Transverse colon (tissue), 4 donors: ENCODE results near the gene ZNF319. TPM values are rescaled to one million over a fixed set of nuclear protein-coding genes. Genes with fewer than 3 reads are reported as not detected.

Source experiments
- DNase-seq: peaks from one replicate; pipeline ENCODE4 v3.0.0-alpha.2; 2019
- H3K27ac ChIP-seq, 4 donors: fragments of 200-600 bp; sonication (generic); 2 replicates each; pipeline ENCODE4 v1.5.1; 2016 to 2018; ENCODE audit warnings: inconsistent platforms in 4 of 4
- H3K27me3 ChIP-seq: fragments of 200-600 bp; sonication (generic); 2 replicates; pipeline ENCODE4 v1.5.1; 2017; ENCODE audit warnings: inconsistent platforms
- H3K36me3 ChIP-seq, 4 donors: fragments of 200-600 bp; sonication (generic); 2 replicates each; pipeline ENCODE4 v1.5.1; 2017 to 2019; ENCODE audit warnings: inconsistent platforms in 4 of 4
- H3K4me1 ChIP-seq, 4 donors: fragments of 200-600 bp; sonication (generic); 2 replicates each; pipeline ENCODE4 v1.5.1; 2017 to 2020; ENCODE audit warnings: inconsistent platforms in 4 of 4
- H3K4me3 ChIP-seq, 4 donors: fragments of 200-600 bp; sonication (generic); 1 replicate in 1 of 4; 2 replicates in 3 of 4; pipeline versions ENCODE4 v1.5.1 to v1.6.1; 2017 to 2019; ENCODE audit warnings: inconsistent platforms in 4 of 4
- H3K9me3 ChIP-seq, 2 donors: fragments of 200-600 bp; sonication (generic); 2 replicates each; pipeline ENCODE4 v1.5.1; 2017 to 2019; ENCODE audit warnings: inconsistent platforms in 2 of 2
- CTCF ChIP-seq, 5 experiments: fragments of 200-600 bp in 3 of 5; fragments of 450-650 bp in 2 of 5; sonication (generic) in 3 of 5; IDR thresholded peaks; 1 replicate in 2 of 5; 2 replicates in 3 of 5; pipeline ENCODE4 v1.5.1; 2016 to 2017; ENCODE audit warnings: antibody characterized with exemption in 5 of 5, inconsistent platforms in 3 of 5, mild to moderate bottlenecking in 2 of 5, moderate library complexity in 1 of 5
- EP300 ChIP-seq: sonication (generic); formaldehyde crosslinking; IDR thresholded peaks from one replicate; pipeline ENCODE4 v1.6.1; 2017; ENCODE audit warnings: antibody characterized with exemption, low read depth
- POLR2A ChIP-seq: fragments of 450-650 bp; IDR thresholded peaks from one replicate; pipeline ENCODE4 v1.6.1; 2016; ENCODE audit warnings: antibody characterized with exemption, mild to moderate bottlenecking, moderate library complexity
- POLR2AphosphoS5 ChIP-seq, 3 donors: sonication (generic); formaldehyde crosslinking; IDR thresholded peaks; one replicate each; pipeline ENCODE4 v1.6.1; 2016; ENCODE audit warnings: antibody characterized with exemption in 3 of 3
- WGBS, 2 donors: methylation state at CpG; one replicate each; pipeline ENCODE4 v1.1.5; 2018; ENCODE audit warnings: low coverage in 1 of 2; 5-methylcytosine and 5-hydroxymethylcytosine counted together
- in situ Hi-C, 4 donors: fragments of 200-750 bp; cut with MboI; loops; one replicate each; pipeline versions ENCODE4 v1.15.0 to v1.15.1; 2017; ENCODE audit warnings: low sequenced_read_pairs in 3 of 4, low pct_ligation_motif_present in 1 of 4, low pct_unique_long_range_greater_than_20kb in 1 of 4
- intact Hi-C: fragments of 100-400 bp; cut with DNase I; formaldehyde crosslinking; loops from one replicate; pipeline ENCODE4 v1.15.1; 2023; ENCODE audit warnings: low total_unique reads
- total RNA-seq, 4 donors: library from RNA; depleted of rRNA; stranded (reverse); fragments of >200 nt; gene quantifications; one replicate each; pipeline ENCODE4 v1.1.0, GENCODE V29; 2016

ZNF319 gene
- total RNA-seq, 4 donors from 2014 or later = 6.4 to 11.6 (median 6.5) TPM

GRCh38 chr16:57972306-57972705 lies 28.2 kb downstream of the ZNF319 start:
- DNase-seq = no peak
- no peaks in the 10 kb centered on the region for H3K36me3 ChIP-seq
- intact Hi-C loops (no loop called here), in situ Hi-C loops (no loop called here)
- no peaks in the 10 kb centered on the region for H3K27me3 ChIP-seq
- no peaks in the 10 kb centered on the region for H3K9me3 ChIP-seq
- H3K27ac ChIP-seq = no peak overlapping the region
- TF ChIP-seq EP300 (no peak), POLR2AphosphoS5 (IDR thresholded peaks at IDR 0.05) (no peak), CTCF (IDR thresholded peaks at IDR 0.05) (no peak), POLR2A (no peak)
- 72 to 82% methylated on average over 4 of the region's 4 CpGs for WGBS, 2 donors
- H3K4me1 ChIP-seq = no peaks in the 10 kb centered on the region
- no peak overlapping the region for H3K4me3 ChIP-seq

- no peaks in the 10 kb centered on the region for H3K36me3 ChIP-seq
- in situ Hi-C loops (no loop called here), intact Hi-C loops (no loop called here)
- H3K4me3 ChIP-seq = no peak overlapping the region
- no peak for DNase-seq
- TF ChIP-seq POLR2AphosphoS5 (IDR thresholded peaks at IDR 0.05) (no peak), POLR2A (no peak), EP300 (no peak), CTCF (IDR thresholded peaks at IDR 0.05) (no peak)
- H3K27ac ChIP-seq = no peak overlapping the region
- 60 to 64% methylated on average over 1 of the region's 1 CpG for WGBS, 2 donors
- no peaks in the 10 kb centered on the region for H3K4me1 ChIP-seq
- no peaks in the 10 kb centered on the region for H3K27me3 ChIP-seq
- no peaks in the 10 kb centered on the region for H3K9me3 ChIP-seq
Observed at GRCh38 chr16:57971848-57972247, 28.6 kb downstream of the ZNF319 start.

- DNase-seq = no peak
- 67 to 83% methylated on average over 4 to 6 of the region's 6 CpGs for WGBS, 2 donors
- TF ChIP-seq CTCF (IDR thresholded peaks at IDR 0.05) = no peak
- no peak for TF ChIP-seq POLR2AphosphoS5 (IDR thresholded peaks at IDR 0.05)
- TF ChIP-seq EP300 = no peak
- TF ChIP-seq POLR2A = no peak
- no peaks in the 10 kb centered on the region for H3K4me1 ChIP-seq
- in situ Hi-C loops (no loop called here), intact Hi-C loops (no loop called here)
- H3K27me3 ChIP-seq = no peaks in the 10 kb centered on the region
- no peaks in the 10 kb centered on the region for H3K36me3 ChIP-seq
- no peak within 1 kb of the TSS for H3K27ac ChIP-seq
- no peaks in the 10 kb centered on the region for H3K9me3 ChIP-seq
- H3K4me3 ChIP-seq = no peak within 1 kb of the TSS
Observed at GRCh38 chr16:57970970-57971369, 29.5 kb downstream of the ZNF319 start, which contains the start of gene CNGB1. Gene CNGB1, minus strand, starts transcription at chr16:57971128. Its CDS starts 3,842 bp downstream, at chr16:57967286.

GRCh38 chr16:57970319-57970718 lies 30.2 kb downstream of the ZNF319 start:
- TF ChIP-seq EP300 = no peak
- TF ChIP-seq POLR2A = no peak
- no peak for TF ChIP-seq POLR2AphosphoS5 (IDR thresholded peaks at IDR 0.05)
- TF ChIP-seq CTCF (IDR thresholded peaks at IDR 0.05) = no peak
- Histone ChIP-seq H3K4me3 (no peak overlapping the region), H3K4me1 (no peaks in the 10 kb centered on the region), H3K9me3 (no peaks in the 10 kb centered on the region), H3K27me3 (no peaks in the 10 kb centered on the region), H3K36me3 (no peaks in the 10 kb centered on the region), H3K27ac (no peak overlapping the region)
- 81 to 100% methylated on average over 1 to 13 of the region's 13 CpGs for WGBS, 2 donors
- intact Hi-C loops = no loop called here
- no peak for DNase-seq
- in situ Hi-C loops = no loop called here
